ENCODE measurements around the gene FSCB.
A peak's percentile ranks its signal among the peaks of the same experiment; 100 is the strongest.

Gene FSCB

DNA sequence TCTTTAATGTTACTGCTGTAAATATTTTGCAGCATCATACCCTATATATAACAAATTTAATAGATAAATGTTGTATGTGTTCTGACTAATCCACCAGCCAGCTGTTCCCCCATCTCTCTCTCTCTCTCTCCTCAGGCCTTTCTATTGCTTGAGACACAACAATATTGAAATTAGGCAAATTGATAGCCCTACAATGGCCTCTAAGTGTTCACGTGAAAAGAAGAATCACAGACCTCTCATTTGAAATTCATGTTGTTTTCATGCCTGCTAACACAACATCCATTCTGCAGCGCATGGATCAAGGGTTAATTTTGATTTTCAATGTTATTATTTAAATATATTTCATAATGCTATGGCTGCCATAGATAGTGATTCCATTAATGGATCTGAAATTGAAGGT lies 1.8 kb upstream of the FSCB start:
- no peak overlapping the region for H3K27ac ChIP-seq
- TF ChIP-seq CTCF (conservative IDR thresholded peaks at IDR 0.05) (no peak), ZFX (IDR thresholded peaks at IDR 0.05) (no peak)

DNA sequence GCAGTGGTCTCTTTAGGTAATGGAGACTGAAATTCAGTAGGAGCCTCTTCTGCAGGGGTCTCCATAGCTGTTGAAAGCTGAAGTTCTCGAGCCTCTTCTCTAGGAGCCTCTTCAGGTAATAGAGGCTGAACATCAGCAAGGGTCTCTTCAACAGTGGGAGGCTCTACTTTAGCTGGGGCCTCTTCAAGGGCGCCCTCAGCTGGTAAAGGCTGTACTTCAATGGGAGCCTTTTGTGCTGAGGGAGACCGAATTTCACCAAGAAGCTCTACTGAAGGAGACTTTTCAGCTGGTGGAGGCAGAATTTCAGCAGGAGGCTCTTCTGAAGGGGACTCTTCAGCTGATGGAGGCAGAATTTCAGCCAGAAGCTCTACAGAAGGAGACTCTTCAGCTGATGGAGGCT lies 1.5 kb downstream of the FSCB start:
- no peak for TF ChIP-seq ZFX (IDR thresholded peaks at IDR 0.05)
- peak; percentile 22 for TF ChIP-seq CTCF (conservative IDR thresholded peaks at IDR 0.05)
- H3K27ac ChIP-seq: no peak overlapping the region

DNA sequence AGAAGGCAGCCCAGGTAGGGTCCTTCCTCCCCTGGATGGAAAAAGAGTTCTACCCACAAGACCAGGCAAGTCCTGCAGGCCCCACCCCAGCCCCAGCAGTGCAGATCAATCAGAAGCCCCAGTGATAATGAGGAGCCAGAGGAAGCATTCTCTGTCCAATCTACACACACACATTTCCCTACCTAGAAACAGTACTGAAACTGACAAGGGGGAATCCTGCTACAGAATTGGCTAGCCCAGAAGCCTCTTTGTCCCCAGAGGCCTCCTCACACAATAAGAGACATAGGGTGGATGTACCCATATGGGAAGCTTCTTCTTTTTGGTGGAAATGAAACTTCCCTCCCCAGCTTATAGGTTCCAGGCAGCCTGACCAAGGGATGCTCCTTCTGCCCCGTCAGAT lies 9.9 kb downstream of the FSCB start:
- no peak overlapping the region for H3K27ac ChIP-seq
- TF ChIP-seq ZFX (IDR thresholded peaks at IDR 0.05): no peak
- no peak for TF ChIP-seq CTCF (conservative IDR thresholded peaks at IDR 0.05)

DNA sequence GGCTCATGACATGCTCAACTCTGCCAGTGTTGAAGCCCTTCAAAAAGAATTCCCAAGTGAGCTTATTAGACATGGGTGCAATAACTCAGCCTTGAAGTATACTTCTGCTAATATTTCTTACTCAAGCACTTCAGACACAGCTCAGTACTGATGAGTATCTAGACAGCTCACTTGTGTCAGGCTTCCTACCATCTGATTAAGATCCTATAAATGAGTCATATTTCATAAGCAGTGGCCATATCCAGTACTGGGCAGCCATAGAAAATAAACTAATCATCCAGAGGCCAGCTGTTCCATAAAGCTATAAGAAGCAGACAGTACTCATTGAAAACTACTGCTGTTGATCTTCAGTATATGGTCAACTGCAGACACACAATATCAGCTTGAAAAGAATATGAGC lies 12.9 kb downstream of the FSCB start:
- TF ChIP-seq ZFX (IDR thresholded peaks at IDR 0.05) (no peak), CTCF (conservative IDR thresholded peaks at IDR 0.05) (no peak)
- H3K27ac ChIP-seq: no peak overlapping the region

DNA sequence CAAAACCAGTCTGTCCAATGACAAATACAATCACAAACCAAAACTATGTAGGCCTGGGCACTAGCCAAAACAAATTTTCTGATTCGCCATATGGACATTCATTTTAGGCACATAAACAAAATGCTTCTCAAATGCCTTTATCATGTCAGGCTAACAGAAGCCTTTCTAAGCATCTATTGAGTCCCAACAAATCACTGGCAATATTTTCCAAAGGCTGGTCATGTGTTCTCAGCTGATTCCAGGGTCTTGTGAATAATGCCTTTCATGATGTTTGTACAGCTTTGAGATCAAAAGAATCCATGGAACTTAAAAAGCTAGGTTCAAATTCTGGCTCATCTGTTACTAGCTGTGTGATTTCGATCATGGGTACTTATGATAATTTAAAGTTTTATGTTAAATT lies 16.1 kb downstream of the FSCB start:
- TF ChIP-seq CTCF (conservative IDR thresholded peaks at IDR 0.05): no peak
- no peak for TF ChIP-seq ZFX (IDR thresholded peaks at IDR 0.05)
- H3K27ac ChIP-seq: no peak overlapping the region

DNA sequence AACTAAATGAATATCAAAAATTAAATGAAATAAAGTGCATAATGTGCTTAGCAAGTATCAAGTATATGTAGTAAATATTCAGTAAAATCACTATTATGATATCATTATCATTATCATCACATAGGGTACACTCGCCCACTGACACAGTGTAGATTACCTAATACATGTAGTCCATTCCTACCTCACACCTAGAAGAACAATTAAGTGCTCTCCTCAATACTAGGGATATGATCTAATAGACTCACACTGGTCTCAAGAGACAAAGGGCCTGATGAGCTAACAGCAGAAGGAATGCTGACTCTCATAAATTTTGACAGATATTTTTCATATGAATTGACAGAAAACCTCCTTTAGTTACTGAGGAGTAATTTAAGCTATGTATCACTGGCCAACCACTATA lies 29.1 kb downstream of the FSCB start:
- TF ChIP-seq ZFX (IDR thresholded peaks at IDR 0.05) (no peak), CTCF (conservative IDR thresholded peaks at IDR 0.05) (no peak)
- no peak overlapping the region for H3K27ac ChIP-seq

- no peak for TF ChIP-seq ZFX (IDR thresholded peaks at IDR 0.05)
- no peak for TF ChIP-seq CTCF (conservative IDR thresholded peaks at IDR 0.05)
- H3K27ac ChIP-seq: no peak overlapping the region
These were observed 38.3 kb downstream of the FSCB start for GRCh38 chr14:44468771-44469170.

Data from C4-2B (cell line).